ENCODE measurements around the gene CTNNAL1. TPM values are rescaled to one million over a fixed set of nuclear protein-coding genes. Genes with fewer than 3 reads are reported as not detected.

The CTNNAL1 gene
- total and polyA plus RNA-seq, 9 of the 15 experiments (the other 6 are each of a cell fraction or from before 2014, with no cell fraction given): 23.2 to 78.0 (median 46.7) TPM

DNA sequence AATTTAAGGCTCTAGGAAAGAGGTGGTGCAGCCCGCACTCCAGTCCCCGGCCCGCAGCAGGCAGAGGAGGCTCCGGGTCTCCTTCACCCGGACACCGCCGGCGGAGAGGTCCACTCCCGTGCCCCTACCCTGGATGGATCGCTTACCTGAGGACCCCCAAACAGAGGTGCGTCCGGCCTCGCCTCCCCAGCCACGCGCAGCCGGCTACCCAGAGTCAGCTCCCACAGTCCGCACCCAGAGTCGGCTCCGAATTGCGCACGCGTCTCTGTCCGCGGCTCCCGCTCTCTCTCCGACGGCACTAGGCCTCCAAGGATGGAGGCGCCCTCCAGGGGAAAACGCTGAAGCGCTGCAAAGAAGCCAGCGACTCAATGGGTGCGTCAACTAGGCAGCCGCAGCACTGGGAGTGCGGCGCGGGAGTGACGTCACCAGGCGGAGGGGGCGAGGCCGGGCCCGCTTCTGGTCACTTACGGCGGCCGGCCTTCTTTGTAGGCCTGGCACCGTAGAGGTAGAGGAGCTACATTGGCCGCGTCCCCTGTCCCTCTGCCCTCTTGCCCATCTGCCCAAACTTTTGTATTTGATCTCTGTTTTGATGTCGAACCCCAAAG lies 79.5 kb downstream of the CTNNAL1 start, which contains the start of gene ELP1 (continued):
- TF ChIP-seq, protein P1, sequence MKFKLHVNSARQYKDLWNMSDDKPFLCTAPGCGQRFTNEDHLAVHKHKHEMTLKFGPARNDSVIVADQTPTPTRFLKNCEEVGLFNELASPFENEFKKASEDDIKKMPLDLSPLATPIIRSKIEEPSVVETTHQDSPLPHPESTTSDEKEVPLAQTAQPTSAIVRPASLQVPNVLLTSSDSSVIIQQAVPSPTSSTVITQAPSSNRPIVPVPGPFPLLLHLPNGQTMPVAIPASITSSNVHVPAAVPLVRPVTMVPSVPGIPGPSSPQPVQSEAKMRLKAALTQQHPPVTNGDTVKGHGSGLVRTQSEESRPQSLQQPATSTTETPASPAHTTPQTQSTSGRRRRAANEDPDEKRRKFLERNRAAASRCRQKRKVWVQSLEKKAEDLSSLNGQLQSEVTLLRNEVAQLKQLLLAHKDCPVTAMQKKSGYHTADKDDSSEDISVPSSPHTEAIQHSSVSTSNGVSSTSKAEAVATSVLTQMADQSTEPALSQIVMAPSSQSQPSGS (CRISPR knock-in tag; IDR thresholded peaks at IDR 0.05): peak; percentile 88; the same call in 1 of the 2 replicates
- TF ChIP-seq U2AF1 (optimal IDR thresholded peaks at IDR 0.05; ENCODE audit: low read depth, low read length) (no peak), ZNF134 (CRISPR knock-in tag; conservative IDR thresholded peaks at IDR 0.05) (no peak), GABPA (tag; conservative IDR thresholded peaks at IDR 0.05; ENCODE audit: low read depth) (no peak), MIER1 (IDR thresholded peaks at IDR 0.05; ENCODE audit: low read depth) (no peak; the same call in 1 of the 2 replicates), POLR2B (IDR thresholded peaks at IDR 0.05; ENCODE audit: low read depth, partially characterized antibody) (peak; percentile 68), POLR2H (tag; IDR thresholded peaks at IDR 0.05; ENCODE audit: low read depth) (no peak), ILF3 (IDR thresholded peaks at IDR 0.05; ENCODE audit: borderline replicate concordance) (no peak)
- TF ChIP-seq, protein P2, sequence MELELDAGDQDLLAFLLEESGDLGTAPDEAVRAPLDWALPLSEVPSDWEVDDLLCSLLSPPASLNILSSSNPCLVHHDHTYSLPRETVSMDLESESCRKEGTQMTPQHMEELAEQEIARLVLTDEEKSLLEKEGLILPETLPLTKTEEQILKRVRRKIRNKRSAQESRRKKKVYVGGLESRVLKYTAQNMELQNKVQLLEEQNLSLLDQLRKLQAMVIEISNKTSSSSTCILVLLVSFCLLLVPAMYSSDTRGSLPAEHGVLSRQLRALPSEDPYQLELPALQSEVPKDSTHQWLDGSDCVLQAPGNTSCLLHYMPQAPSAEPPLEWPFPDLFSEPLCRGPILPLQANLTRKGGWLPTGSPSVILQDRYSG (tag; conservative IDR thresholded peaks at IDR 0.05; ENCODE audit: low read depth): 0 out of 2 replicates have a peak, but pooled peaks have one; percentile 62
- TF ChIP-seq, protein P3, sequence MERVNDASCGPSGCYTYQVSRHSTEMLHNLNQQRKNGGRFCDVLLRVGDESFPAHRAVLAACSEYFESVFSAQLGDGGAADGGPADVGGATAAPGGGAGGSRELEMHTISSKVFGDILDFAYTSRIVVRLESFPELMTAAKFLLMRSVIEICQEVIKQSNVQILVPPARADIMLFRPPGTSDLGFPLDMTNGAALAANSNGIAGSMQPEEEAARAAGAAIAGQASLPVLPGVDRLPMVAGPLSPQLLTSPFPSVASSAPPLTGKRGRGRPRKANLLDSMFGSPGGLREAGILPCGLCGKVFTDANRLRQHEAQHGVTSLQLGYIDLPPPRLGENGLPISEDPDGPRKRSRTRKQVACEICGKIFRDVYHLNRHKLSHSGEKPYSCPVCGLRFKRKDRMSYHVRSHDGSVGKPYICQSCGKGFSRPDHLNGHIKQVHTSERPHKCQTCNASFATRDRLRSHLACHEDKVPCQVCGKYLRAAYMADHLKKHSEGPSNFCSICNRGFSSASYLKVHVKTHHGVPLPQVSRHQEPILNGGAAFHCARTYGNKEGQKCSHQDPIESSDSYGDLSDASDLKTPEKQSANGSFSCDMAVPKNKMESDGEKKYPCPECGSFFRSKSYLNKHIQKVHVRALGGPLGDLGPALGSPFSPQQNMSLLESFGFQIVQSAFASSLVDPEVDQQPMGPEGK (CRISPR knock-in tag; IDR thresholded peaks at IDR 0.05; ENCODE audit: borderline replicate concordance): no peak
- TF ChIP-seq, protein P4, sequence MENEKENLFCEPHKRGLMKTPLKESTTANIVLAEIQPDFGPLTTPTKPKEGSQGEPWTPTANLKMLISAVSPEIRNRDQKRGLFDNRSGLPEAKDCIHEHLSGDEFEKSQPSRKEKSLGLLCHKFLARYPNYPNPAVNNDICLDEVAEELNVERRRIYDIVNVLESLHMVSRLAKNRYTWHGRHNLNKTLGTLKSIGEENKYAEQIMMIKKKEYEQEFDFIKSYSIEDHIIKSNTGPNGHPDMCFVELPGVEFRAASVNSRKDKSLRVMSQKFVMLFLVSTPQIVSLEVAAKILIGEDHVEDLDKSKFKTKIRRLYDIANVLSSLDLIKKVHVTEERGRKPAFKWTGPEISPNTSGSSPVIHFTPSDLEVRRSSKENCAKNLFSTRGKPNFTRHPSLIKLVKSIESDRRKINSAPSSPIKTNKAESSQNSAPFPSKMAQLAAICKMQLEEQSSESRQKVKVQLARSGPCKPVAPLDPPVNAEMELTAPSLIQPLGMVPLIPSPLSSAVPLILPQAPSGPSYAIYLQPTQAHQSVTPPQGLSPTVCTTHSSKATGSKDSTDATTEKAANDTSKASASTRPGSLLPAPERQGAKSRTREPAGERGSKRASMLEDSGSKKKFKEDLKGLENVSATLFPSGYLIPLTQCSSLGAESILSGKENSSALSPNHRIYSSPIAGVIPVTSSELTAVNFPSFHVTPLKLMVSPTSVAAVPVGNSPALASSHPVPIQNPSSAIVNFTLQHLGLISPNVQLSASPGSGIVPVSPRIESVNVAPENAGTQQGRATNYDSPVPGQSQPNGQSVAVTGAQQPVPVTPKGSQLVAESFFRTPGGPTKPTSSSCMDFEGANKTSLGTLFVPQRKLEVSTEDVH (IDR thresholded peaks at IDR 0.05; ENCODE audit: low read depth, partially characterized antibody): peak; percentile 64
- TF ChIP-seq, protein P5, sequence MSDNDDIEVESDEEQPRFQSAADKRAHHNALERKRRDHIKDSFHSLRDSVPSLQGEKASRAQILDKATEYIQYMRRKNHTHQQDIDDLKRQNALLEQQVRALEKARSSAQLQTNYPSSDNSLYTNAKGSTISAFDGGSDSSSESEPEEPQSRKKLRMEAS (CRISPR knock-in tag; IDR thresholded peaks at IDR 0.05): peak; percentile 69
- TF ChIP-seq, protein P6, sequence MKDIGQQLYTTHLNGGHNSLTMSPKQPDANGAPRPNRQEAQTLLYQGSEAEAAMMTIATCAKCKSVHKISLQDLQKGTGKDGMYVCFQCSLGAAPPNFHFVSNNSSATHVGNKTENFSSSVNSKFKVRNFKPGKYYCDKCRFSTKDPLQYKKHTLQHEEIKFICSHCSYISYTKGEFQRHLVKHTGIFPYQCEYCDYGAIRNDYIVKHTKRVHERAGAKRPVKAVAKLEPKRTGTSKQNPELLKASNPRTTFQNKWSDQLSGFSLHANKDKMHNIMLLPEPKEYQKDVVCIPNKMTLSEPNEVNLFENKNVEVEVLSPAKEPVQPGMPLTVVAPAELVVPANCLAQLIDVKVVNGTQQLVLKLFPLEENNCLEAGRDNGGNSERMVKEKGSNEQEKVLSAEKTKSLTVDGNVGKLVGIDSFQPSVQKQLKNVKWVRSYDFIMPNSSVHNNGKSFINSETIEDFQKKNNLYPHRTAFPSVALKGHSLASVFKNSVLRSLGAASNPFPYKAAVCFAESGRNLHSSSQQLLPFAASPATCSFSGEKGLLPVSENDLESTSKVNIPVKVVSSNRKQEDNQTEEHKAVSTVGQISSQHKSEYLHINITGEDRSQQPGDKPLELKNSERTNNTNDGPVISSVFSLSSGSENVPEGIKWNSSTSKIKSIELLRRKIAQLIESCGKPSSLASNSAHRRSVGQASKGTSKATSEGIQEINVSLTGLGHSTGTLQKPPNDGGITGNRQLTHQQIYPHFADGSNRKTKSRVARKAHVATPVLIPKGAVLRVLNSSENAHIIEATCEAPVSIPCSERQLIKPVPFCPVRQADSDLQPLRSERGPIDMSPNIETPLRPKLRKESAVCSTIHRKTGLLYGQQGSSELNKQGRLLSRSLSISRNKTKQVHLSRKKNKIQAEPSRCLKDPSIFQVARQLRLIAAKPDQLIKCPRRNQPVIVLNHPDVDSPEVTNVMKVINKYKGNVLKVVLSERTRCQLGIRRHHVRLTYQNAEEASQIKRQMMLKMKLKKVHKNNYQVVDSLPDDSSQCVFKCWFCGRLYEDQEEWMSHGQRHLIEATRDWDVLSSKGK (CRISPR knock-in tag; IDR thresholded peaks at IDR 0.05): no peak
